Mesenteric fat pad (tissue), 1 donor: ENCODE data around the gene PHLPP1. TPM values are rescaled to one million over a fixed set of nuclear protein-coding genes. Genes with fewer than 3 reads are reported as not detected.

ENCODE experiments used
- DNase-seq: peaks from one replicate; pipeline ENCODE4 v3.0.0-alpha.2; 2020; ENCODE audit warnings: low spot score
- total RNA-seq: library from RNA; stranded (reverse); fragmentation: NEBNext Ultra II Directional; extraction: Animal tissue kit (Norgen Biotek cat#: 25700); gene quantifications from one replicate; pipeline ENCODE4 v1.2.1, GENCODE V29; 2021
- donor health status: DM: yes; HTN: yes; CAD: no.

The PHLPP1 gene
- total RNA-seq, 1 donor from 2014 or later = 7.0 TPM

DNA sequence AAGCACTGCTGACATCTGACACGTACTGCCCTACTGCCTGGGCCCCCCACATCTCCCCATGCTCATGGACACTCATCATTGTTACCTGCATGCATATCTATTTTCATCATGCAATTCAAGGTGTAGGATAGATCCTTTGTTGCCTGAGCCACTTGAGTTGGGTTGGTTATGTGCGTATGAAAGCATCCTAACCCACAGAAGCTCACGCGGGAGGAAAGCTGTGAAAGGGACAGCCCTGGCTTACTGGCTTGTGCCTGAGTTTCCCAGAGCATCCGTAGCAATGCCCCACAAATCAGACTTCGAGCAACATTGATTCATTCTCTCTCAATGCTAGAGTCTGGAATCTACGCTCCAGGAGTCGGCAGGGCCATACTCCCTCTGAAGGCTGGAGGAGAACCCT, 285.5 kb downstream of the PHLPP1 start:
- DNase-seq = no peak

DNA sequence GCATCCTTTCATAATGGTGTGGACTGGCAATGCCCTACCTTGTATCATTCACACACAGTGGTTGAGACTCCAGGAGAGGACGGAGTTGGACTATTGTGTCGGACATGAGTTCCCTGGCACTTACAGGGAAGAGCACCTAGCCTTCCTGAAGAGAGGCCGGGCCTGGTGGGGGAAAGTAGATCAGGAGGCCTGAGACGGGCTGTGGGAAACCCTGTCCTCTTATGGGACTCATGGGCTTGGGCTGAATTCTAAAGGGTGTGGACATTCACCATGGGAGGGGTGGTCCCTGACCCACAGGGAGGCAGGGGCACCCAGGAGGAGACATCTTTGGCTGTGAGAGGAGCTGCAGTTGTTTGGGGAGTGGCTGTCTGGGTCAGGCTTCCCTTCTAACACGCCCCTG, 286.5 kb downstream of the PHLPP1 start:
- DNase-seq = no peak

DNA sequence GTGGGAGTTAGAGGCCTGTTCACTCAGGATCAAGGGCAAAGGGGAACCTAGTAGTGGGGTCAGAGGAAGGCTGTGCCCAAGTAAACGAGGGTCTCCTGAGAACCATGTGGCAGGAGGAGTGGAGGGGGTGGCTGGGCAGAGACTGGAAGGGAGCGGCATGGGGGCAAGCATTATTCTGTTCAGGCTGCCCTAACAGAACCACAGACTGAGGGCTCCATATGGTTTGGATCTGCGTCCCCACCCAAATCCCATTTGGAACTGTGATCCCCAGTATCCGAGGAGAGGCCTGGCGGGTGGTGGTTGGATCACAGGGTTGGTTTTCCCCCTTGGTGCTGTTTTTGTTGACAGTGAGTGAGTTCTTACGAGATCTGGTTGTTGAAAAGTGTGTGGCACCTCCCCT, 287.0 kb downstream of the PHLPP1 start:
- no peak for DNase-seq

DNA sequence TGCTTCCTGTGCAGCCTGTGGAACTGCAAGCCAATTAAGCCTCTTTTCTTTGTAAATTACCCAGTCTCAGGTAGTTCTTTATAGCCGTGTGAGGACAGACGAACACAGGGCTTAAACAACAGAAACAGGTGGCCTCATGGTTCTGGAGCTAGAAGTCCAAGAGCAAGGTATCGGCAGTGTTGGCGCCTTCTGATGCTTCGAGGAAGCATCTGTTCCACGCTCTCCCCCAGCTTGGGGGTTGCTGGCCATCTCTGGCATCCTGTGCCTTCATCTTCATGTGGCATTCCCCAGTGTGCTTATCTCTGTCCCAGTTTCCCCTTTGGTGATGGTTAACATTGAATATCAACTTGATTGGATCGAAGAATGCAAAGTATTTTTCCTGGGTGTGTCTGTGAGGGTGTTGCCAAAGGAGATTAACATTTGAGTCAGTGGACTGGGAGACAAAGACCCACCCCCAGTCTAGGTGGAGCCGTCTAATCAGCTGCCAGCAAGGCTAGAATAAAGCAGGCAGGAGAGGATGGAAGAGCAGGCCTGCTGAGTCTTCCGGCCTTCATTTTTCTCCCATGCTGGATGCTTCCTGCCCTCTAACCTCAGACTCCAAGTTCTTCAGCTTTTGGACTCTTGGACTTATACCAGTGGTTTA, 287.6 kb downstream of the PHLPP1 start:
- DNase-seq = no peak

DNA sequence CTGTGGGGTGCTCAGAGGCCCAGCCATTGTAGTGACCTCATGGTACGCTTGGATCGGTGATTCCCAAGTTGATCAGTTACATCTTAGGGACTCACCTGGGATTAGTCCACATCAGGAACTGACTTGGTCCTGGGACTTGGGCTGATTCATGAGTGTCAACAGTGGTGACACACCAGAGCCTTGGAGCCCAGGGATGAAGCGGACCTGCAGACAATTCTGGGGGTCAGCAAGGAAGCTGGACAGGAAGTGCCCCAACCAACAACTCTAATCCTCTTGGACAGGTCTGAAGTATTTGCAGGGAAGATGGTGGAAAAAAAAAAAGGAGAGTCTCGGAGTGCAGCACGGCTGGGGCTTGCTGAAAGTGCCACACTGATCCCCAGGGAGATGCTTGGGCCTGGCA, 288.6 kb downstream of the PHLPP1 start:
- no peak for DNase-seq

DNA sequence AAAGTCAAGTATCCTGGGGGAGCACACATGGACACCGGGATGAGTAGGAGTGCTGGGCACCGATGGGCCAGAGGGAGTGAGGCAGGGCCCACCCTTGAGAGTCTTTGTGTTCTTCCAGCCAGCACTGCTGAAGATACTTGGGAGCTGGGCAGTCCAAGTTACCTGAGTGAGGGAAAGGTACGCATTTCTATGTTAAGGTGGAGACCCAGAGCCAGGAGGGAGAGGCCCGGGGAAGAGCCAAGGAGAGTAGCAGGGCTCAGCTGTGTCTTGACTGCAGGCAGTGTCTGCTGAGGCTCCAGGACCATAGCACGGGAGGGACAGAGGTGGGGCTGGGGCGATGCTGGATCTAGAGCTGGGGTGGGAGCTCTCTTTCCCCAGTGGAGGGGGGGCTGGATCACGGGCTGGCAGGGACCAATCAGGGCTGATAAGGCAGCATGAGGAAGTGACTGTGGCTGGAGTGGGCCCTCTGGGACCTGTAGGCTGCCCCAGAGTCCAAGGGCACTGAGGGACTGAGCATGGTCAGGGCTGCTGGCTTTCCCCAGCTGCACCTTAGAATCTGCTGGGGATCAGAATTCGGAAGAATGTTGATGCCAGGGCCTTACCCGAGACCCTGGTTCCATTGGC, 289.2 kb downstream of the PHLPP1 start:
- DNase-seq = no peak

DNA sequence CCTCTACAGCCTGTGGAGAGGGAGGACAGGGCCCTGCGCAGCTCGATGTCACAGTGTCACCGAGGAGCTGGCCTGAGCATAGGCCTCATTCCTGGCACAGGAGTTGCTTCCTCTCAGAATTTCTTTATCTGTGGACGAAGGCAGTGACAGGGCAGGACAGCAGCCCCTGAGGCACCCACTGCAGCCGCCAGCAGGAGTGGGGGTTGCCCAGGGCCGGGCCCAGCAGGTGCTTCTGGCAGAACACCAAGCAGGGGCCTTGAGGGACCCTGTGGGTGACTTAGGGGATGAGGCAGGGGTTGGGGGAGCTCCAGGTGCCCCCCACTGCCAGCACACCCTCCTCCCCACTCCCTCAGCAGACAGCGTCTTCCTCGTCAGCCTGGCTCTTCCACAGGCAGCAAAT, 290.0 kb downstream of the PHLPP1 start:
- no peak for DNase-seq

DNA sequence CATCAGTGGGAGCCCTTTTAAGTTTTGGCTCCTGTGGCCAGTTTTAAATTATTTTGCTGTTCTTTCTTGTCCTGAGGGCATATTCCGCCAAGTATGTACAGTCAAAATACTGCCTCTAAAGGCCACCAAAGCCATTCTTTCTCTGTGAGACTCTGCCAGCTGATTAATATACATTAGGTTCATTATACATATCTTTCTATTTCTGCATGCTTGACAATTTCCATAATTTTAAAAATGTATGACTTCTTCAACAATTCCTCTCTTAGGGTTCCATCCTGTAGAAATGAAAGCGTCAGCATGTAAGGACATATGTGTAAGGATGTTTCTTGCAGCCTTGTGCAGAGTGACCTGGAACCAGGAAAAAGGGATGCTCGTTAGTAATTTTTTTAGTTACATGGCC, 291.9 kb downstream of the PHLPP1 start:
- no peak for DNase-seq

DNA sequence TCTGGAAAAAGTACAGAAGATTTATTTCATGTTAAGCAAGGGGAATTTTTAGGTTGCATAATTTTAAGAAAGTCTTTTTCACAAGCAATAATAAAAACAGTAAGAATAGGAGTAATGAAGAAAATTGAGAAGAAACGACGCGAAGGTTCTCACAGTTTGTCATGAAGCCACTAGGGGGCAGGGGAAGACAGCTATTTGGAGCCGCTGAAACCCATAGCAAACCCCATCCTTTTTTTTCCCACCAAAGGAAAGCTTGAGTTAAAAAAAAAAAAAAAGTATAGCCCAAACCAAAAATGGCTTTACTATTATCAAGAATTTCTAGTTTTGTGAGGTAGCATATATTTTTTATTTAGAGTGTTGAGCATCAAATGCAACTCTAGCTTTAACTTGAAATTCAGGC, 300.9 kb downstream of the PHLPP1 start:
- no peak for DNase-seq

DNA sequence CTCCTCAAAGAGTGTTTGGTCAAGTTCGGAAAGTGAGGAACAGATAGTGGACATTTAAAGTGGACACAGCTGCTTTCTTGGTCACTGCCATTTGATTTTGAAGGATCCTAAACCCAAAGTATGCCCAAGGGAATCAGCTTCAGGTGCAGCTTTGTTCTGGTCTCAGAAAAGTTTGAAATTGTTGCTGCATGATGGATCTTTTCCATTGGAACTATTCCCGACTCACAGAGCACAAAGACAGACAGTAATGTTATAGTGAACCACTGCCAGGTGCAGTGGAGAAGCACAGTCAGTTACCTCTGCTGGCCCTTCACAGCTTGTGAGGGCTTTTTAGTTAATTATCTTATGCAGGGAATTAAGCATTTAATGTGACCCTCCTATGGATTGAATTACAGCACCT, 301.7 kb downstream of the PHLPP1 start:
- no peak for DNase-seq

DNA sequence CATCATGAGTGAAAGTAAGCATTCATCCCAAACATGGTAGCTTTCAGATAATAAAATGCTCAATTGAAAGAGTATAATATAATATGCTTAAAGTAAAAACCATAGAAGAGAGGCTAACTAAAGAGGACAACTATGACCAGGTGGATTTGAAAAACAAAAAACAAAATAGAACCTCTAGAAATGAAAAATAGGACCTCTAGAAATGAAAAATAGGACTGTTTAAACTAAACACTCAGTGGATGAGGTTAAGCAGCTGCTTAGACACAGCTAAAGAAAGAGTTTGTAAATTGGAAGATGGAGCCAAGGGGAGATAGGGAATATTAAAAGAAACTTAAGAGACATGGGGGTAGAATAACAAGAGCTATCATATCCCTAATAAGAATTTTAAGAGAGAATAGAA, 302.6 kb downstream of the PHLPP1 start:
- no peak for DNase-seq

DNA sequence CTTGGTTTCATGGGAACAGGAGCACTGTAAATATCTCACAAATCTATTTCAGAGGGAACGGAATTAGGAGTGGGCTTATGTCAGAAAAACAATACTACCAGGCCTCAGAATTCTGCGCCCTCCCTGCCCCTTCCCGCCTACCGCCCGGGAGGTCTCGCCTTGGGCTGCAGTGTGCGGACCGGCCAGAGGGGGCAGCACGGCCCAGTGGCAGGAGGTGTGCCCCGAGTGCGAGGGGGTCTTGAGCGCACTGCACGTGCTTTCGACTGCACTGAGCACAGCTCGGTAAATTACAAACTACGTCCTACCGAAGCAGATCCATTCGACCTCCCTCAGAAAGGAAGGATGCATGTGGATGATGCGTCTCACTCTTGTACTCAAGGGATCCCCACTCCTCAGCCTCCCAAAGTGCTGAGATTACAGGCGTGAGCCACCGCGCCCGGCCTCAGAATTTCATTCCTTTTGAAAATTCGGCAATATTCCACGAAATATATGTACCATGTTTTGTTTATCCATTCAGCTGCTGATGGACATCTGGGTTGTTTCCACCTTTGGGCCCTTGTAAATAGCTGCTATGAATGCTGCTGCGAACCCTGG, 307.2 kb downstream of the PHLPP1 start:
- no peak for DNase-seq

DNA sequence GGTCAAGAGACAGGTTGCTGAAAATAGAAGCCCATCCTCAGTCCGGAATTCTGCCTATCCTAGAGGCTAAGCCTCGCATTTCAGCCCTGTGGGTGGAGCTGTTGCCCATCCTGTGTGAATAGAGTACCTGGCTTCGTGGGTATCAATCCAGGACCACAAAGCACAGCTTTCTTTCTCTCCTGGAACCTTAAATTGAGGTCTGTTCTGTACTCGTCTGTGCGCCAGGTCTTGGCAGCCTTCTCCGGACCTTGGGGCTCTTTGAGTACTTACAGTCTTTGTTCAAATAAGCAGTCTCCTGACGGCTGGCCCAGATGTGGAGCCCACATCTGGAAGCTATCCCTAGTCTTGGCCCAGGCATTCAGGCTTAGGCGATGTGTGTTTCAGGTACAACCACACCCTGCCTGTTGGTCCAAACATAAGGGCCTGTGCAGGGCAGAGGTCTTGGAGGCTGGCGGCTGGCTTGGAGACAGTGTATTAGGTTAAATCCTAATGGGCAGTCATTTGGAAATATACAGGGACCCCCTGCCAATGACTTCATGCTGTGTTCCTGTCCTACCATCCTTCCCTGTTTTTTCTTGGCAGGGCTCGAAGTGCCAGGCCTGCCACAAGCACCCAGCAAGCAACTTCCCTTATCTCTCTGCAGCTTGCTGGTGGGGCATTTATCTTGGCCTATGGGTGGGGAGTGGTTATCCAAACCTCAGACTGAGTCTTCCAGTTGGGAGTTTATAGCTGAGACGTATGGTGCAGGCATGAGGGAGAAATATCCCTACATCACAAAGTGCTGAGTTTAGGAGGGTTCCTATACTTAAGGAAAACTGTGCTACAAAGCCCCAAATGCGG, 310.1 kb downstream of the PHLPP1 start:
- DNase-seq = no peak

DNA sequence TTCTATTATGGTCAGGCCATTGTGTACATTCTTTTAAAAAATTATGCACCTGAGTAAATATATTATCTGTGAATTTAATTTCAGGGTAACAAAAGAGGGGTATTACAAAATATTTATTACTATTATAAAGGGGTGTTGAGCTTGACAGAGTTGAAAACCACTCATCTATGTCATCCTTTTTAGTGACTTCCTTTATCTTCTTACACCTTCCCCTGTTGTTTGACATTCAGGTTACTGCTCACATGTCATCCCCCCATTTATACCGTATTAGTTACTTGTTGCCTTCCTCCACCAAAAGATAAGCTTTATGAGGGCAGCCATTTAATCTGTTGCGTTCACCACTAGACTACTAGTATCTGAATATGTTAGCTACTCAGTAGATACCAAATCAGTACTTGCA, 313.0 kb downstream of the PHLPP1 start:
- DNase-seq = no peak

Other genes starting within 250 kb of the PHLPP1 start
- 38.3 TPM for gene ZCCHC2, start 192.5 kb upstream of the PHLPP1 start, total RNA-seq